ENCODE measurements around the gene FER1L5.
"Not testable (repeated sequence)": the region's sequence is repeated elsewhere in the genome, so short reads cannot be mapped to it uniquely, and the experiment has no call there.

FER1L5 gene

DNA sequence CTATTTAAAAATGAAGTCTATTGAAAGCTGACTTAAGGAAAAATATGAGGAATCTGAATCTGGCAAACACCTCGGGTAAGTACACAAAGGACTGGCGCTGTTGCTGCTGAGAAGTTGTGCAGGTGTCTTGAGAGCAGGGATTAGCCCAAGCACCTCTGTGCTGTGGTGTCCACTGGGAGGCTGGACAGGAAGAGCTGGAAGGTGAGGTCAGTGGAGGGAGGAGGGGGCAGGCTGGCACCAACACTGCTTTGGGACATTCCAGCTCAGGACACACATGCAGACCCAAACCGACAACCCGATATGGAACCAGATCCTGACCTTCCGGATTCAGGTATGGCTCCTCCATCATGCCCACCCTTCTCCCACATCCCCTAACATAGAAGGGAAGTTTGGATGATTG lies 20.6 kb downstream of the FER1L5 start:
- no peaks in the 10 kb centered on the region for H3K9me3 ChIP-seq (ENCODE audit: low read length)
- no peaks in the 10 kb centered on the region for H3K4me1 ChIP-seq (ENCODE audit: insufficient read depth, low read length)
- no peak overlapping the region for H3K9ac ChIP-seq (ENCODE audit: low read length)
- H3K4me3 ChIP-seq (ENCODE audit: low read depth in 1 of 2, low read length in 2 of 2) = no peak overlapping the region
- no peak overlapping the region for H3K27ac ChIP-seq (ENCODE audit: low read depth, low read length)
- H3K36me3 ChIP-seq (ENCODE audit: insufficient read depth, low read length) = no peaks in the 10 kb centered on the region
- no peaks in the 10 kb centered on the region for H3K27me3 ChIP-seq (ENCODE audit: control insufficient read depth in 1 of 2, insufficient read depth in 2 of 2, low read length in 2 of 2)

DNA sequence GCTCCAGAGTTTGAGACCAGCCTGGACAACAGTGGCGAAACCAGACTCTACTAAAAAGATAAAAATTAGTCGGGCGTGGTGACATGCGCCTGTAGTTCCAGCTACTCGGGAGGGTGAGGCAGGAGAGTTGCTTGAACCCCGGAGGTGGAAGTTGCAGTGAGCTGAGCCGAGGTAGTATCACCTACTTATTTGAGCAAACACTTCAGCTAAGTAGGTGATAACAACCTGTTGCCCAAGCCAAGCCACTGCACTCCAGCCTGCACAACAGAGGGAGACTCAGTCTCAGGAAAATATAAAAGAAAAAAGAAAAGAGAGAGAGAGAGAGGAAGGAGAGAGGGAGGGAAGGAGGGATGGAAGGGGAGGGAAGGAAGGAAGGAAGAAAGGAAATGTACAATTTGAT lies 21.3 kb downstream of the FER1L5 start:
- H3K9ac ChIP-seq (ENCODE audit: low read length) = no peak overlapping the region
- H3K27ac ChIP-seq (ENCODE audit: low read depth, low read length) = no peak overlapping the region

DNA sequence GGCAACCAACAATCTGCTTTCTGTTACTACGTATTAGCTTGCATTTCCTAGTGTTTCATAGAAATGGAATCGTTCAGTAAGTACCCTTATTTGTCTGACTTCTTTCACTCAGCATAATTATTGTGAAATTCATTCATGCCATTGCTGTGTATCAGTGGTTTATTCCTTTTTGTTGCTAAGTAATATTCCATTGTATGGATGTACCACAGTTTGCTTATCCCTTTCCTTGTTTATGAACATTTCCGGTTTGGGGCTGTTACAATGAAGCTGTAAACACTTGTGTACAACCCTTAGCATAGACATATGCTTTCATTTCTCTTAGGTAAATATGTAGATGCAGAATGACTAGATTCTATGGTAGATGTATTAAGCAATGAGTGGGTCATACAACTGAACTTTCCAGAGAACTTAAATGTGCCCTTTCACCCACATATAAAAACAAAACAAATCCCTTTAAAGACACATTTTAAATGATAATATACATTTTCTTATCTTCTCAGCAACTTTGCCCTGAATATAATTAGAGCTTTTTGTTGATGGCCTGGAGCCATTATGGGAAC lies 21.9 kb downstream of the FER1L5 start:
- Histone ChIP-seq H3K4me1 (ENCODE audit: insufficient read depth, low read length) (no peaks in the 10 kb centered on the region), H3K27me3 (ENCODE audit: control insufficient read depth in 1 of 2, insufficient read depth in 2 of 2, low read length in 2 of 2) (no peaks in the 10 kb centered on the region), H3K36me3 (ENCODE audit: insufficient read depth, low read length) (no peaks in the 10 kb centered on the region), H3K4me3 (ENCODE audit: low read depth in 1 of 2, low read length in 2 of 2) (no peak overlapping the region), H3K27ac (ENCODE audit: low read depth, low read length) (no peak overlapping the region), H3K9me3 (ENCODE audit: low read length) (no peaks in the 10 kb centered on the region), H3K9ac (ENCODE audit: low read length) (no peak overlapping the region)

More for the DNA sequence above, 21.3 kb downstream of the FER1L5 start:
- Histone ChIP-seq H3K4me1 (ENCODE audit: insufficient read depth, low read length) (no peaks in the 10 kb centered on the region), H3K4me3 (ENCODE audit: low read depth in 1 of 2, low read length in 2 of 2) (no peak overlapping the region), H3K9me3 (ENCODE audit: low read length) (no peaks in the 10 kb centered on the region), H3K27me3 (ENCODE audit: control insufficient read depth in 1 of 2, insufficient read depth in 2 of 2, low read length in 2 of 2) (no peaks in the 10 kb centered on the region), H3K36me3 (ENCODE audit: insufficient read depth, low read length) (no peaks in the 10 kb centered on the region)

DNA sequence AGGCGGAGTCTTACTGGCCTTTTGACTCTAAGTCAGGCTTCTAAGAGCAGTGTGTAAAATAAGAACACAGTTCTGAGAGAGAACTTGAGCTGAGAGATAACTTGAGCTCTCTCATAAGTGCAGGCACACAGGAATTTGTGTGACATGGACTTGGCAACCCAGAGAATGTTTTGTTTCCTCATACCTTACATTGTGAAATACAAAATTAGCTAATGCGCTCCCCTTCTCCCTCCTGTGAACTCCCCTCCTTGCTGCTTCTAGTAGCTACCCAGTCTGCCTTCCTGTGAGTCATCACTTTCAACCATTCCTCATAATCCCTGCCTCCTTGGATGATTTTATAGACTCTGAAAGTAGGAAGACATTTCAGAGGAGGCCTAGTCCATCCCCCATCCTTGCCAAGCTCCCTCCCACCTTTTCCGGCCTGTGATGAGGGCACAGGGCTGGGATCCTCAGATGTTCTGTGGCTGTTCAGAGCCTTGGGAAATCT lies 22.6 kb downstream of the FER1L5 start:
- Histone ChIP-seq H3K4me3 (ENCODE audit: low read depth in 1 of 2, low read length in 2 of 2) (no peak overlapping the region), H3K27ac (ENCODE audit: low read depth, low read length) (no peak overlapping the region), H3K4me1 (ENCODE audit: insufficient read depth, low read length) (no peaks in the 10 kb centered on the region), H3K36me3 (ENCODE audit: insufficient read depth, low read length) (no peaks in the 10 kb centered on the region), H3K27me3 (ENCODE audit: control insufficient read depth in 1 of 2, insufficient read depth in 2 of 2, low read length in 2 of 2) (no peaks in the 10 kb centered on the region), H3K9ac (ENCODE audit: low read length) (no peak overlapping the region), H3K9me3 (ENCODE audit: low read length) (no peaks in the 10 kb centered on the region)

DNA sequence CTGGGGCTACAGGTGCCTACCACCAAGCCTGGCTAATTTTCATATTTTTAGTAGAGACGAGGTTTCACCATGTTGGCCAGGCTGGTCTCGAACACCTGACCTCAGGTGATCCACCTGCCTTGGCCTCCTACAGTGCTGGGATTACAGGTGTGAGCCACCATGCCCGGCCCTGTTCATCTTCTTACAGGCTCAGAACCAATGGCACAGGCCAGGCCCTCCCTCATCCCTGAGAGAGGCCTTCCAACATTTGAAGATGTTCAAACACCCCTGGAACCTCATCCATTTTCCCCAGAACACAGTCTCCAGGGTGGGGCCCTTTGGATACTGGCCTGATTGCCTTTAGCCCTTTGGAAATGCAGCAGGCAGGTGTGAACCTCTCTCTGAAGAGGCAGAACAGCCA lies 23.2 kb downstream of the FER1L5 start:
- not testable (repeated sequence) for H3K4me3 ChIP-seq (ENCODE audit: low read depth in 1 of 2, low read length in 2 of 2); H3K27ac ChIP-seq (ENCODE audit: low read depth, low read length); H3K27me3 ChIP-seq (ENCODE audit: control insufficient read depth in 1 of 2, insufficient read depth in 2 of 2, low read length in 2 of 2)

DNA sequence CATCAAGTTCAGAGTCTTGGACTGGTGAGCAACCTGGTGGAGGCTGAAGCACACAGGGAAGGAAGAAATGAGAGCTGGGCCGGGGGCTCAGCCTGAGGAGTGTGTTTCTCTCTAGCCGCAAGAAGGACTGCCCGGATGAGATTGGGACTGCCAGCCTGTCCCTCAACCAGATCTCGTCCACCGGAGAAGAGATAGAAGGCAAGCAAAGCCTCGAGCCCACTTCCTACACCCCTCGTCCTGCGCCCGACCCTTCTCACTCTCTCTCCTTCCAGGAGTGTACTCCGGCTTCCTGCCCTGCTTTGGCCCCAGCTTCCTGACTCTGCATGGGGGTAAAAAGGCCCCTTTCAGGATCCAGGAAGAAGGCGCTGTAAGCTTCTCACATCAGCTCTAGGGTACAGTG lies 26.2 kb downstream of the FER1L5 start:
- H3K4me3 ChIP-seq (ENCODE audit: low read depth in 1 of 2, low read length in 2 of 2) = no peak overlapping the region
- H3K9ac ChIP-seq (ENCODE audit: low read length) = no peak overlapping the region
- no peak overlapping the region for H3K27ac ChIP-seq (ENCODE audit: low read depth, low read length)
- H3K36me3 ChIP-seq (ENCODE audit: insufficient read depth, low read length) = no peaks in the 10 kb centered on the region
- H3K27me3 ChIP-seq (ENCODE audit: control insufficient read depth in 1 of 2, insufficient read depth in 2 of 2, low read length in 2 of 2) = no peaks in the 10 kb centered on the region
- no peaks in the 10 kb centered on the region for H3K4me1 ChIP-seq (ENCODE audit: insufficient read depth, low read length)
- H3K9me3 ChIP-seq (ENCODE audit: low read length) = no peaks in the 10 kb centered on the region

More for the DNA sequence above, 23.2 kb downstream of the FER1L5 start:
- not testable (repeated sequence) for H3K9me3 ChIP-seq (ENCODE audit: low read length); H3K36me3 ChIP-seq (ENCODE audit: insufficient read depth, low read length); H3K9ac ChIP-seq (ENCODE audit: low read length); H3K4me1 ChIP-seq (ENCODE audit: insufficient read depth, low read length)

DNA sequence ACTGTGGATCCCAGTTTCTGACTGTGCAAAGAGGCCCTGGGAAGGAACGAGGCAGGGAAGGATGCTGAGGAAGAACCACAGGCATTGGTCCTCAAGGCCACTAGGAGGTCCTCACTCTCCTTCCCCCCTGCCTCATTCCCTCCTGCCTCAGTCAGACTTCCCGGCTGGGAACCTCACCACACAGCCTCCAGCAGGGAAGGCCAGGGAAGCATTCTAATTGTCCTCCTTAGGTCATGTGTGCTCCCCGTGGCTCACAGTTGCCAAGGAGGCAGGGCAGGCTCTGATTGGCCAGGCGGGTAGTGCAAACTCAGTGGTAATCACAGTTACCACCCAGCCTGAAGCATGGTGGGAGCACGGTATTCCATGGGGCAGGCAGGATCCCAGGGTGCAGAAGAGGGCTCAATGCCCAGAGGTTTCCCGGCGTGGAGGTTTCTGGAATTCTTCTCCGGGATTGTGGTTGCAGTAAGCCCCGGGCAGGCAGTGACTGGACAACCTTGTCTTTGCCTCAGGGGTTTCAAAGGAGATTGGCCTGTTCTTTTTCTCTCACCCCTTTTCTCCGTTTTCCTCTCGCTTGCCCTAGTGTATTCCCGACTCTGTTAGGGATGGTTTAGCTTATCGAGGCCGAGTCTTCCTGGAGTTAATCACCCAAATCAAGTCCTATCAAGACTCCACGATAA lies 27.1 kb downstream of the FER1L5 start:
- H3K36me3 ChIP-seq (ENCODE audit: insufficient read depth, low read length) = no peaks in the 10 kb centered on the region
- no peaks in the 10 kb centered on the region for H3K4me1 ChIP-seq (ENCODE audit: insufficient read depth, low read length)
- no peaks in the 10 kb centered on the region for H3K9me3 ChIP-seq (ENCODE audit: low read length)
- no peaks in the 10 kb centered on the region for H3K27me3 ChIP-seq (ENCODE audit: control insufficient read depth in 1 of 2, insufficient read depth in 2 of 2, low read length in 2 of 2)
- H3K27ac ChIP-seq (ENCODE audit: low read depth, low read length) = no peak overlapping the region
- no peak overlapping the region for H3K9ac ChIP-seq (ENCODE audit: low read length)
- H3K4me3 ChIP-seq (ENCODE audit: low read depth in 1 of 2, low read length in 2 of 2) = no peak overlapping the region

DNA sequence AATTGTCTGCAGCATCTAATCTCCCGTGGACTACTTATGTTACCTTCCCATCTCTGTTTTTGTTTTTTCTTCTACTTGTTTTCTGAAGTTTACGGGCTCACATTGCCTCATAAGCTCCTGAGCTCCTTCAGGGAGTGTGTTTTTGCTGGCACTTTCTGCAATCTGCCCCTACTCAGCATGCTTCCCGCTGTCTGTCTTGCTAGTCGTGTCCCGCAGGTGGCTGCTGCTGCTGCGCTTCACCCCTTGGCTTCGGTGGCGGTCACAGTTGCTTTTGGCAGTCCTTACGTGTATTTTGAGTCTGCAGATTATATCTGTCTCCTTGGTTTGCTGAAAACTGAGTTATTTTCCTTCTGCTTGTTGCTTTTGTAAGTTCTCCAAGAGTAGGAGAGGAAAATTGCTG lies 37.3 kb downstream of the FER1L5 start:
- no peaks in the 10 kb centered on the region for H3K9me3 ChIP-seq (ENCODE audit: low read length)
- H3K27me3 ChIP-seq (ENCODE audit: control insufficient read depth in 1 of 2, insufficient read depth in 2 of 2, low read length in 2 of 2) = no peaks in the 10 kb centered on the region
- H3K27ac ChIP-seq (ENCODE audit: low read depth, low read length) = no peak overlapping the region
- no peak overlapping the region for H3K9ac ChIP-seq (ENCODE audit: low read length)
- no peaks in the 10 kb centered on the region for H3K36me3 ChIP-seq (ENCODE audit: insufficient read depth, low read length)
- H3K4me1 ChIP-seq (ENCODE audit: insufficient read depth, low read length) = no peaks in the 10 kb centered on the region
- no peak overlapping the region for H3K4me3 ChIP-seq (ENCODE audit: low read depth in 1 of 2, low read length in 2 of 2)

DNA sequence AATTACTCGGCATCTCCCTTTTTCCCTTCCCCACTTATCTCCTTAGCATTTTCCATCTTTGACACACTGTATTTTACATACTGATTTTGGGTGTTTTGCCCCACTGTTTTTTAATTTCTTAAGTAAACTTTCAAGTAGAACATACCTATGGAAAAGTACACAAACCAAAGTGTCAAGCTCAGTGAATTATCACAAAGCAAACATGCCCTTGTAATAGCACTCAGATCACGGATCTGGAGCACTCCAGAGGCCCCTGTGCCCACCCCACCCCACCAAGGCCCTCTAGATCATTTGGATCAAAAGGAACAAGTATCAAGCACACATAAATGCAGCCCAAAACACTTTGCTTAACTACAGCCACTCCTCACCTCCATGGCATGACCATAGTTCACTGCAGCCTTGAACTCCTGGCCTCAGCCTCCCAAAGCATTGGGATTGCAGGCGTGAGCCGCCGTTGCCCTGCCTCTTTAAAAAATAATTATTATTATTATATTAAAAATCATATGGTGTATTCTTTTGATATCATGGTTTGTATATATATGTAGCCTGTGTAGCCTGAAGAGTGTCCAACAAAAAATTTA lies 38.1 kb downstream of the FER1L5 start:
- Histone ChIP-seq H3K36me3 (ENCODE audit: insufficient read depth, low read length) (no peaks in the 10 kb centered on the region), H3K27ac (ENCODE audit: low read depth, low read length) (no peak overlapping the region), H3K9me3 (ENCODE audit: low read length) (no peaks in the 10 kb centered on the region), H3K4me1 (ENCODE audit: insufficient read depth, low read length) (no peaks in the 10 kb centered on the region), H3K9ac (ENCODE audit: low read length) (no peak overlapping the region), H3K27me3 (ENCODE audit: control insufficient read depth in 1 of 2, insufficient read depth in 2 of 2, low read length in 2 of 2) (no peaks in the 10 kb centered on the region), H3K4me3 (ENCODE audit: low read depth in 1 of 2, low read length in 2 of 2) (no peak overlapping the region)

DNA sequence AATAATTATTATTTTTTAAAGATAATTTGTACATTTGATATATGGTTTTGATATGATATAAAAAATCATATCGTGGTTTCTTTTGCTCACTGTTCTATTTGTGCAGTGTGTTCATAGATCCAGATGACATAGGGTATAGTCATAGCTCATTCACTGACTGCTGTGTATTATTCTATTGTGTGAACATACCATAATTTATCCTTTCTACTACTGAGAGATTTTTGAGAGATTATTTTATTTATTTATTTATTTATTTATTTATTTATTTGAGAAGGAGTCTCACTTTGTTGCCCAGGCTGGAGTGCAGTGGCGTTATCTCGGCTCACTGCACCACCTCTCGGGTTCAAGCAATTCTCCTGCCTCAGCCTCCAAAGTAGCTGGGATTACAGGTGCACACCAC lies 39.0 kb downstream of the FER1L5 start:
- H3K4me3 ChIP-seq (ENCODE audit: low read depth in 1 of 2, low read length in 2 of 2) = no peak overlapping the region
- no peak overlapping the region for H3K9ac ChIP-seq (ENCODE audit: low read length)
- no peaks in the 10 kb centered on the region for H3K4me1 ChIP-seq (ENCODE audit: insufficient read depth, low read length)
- H3K9me3 ChIP-seq (ENCODE audit: low read length) = no peaks in the 10 kb centered on the region
- no peak overlapping the region for H3K27ac ChIP-seq (ENCODE audit: low read depth, low read length)
- H3K27me3 ChIP-seq (ENCODE audit: control insufficient read depth in 1 of 2, insufficient read depth in 2 of 2, low read length in 2 of 2) = no peaks in the 10 kb centered on the region
- no peaks in the 10 kb centered on the region for H3K36me3 ChIP-seq (ENCODE audit: insufficient read depth, low read length)

DNA sequence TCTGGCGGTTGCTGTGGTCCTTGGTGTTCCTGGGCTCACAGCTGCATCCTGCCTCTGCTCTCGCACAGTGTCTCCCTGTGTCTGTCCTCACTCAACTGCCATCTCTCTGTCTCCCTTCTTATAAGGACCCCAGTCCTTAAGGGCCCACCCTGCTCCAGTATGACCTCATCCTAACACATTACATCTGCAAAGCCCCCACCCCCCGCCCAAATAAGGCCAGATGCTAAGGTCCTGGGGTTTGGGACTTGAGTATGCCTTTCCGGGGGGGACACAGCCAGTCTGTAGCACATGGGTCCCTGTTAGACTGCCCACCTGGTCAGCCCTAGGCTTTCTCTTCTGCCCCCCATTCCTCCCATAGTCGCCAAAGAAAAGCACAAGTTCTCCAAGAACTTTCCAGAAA lies 40.7 kb downstream of the FER1L5 start:
- no peaks in the 10 kb centered on the region for H3K4me1 ChIP-seq (ENCODE audit: insufficient read depth, low read length)
- H3K9ac ChIP-seq (ENCODE audit: low read length) = no peak overlapping the region
- no peaks in the 10 kb centered on the region for H3K36me3 ChIP-seq (ENCODE audit: insufficient read depth, low read length)
- no peaks in the 10 kb centered on the region for H3K9me3 ChIP-seq (ENCODE audit: low read length)
- no peak overlapping the region for H3K4me3 ChIP-seq (ENCODE audit: low read depth in 1 of 2, low read length in 2 of 2)
- H3K27me3 ChIP-seq (ENCODE audit: control insufficient read depth in 1 of 2, insufficient read depth in 2 of 2, low read length in 2 of 2) = peaks cover 0 to 5% of the 10 kb centered on the region in 2 donors
- H3K27ac ChIP-seq (ENCODE audit: low read depth, low read length) = no peak overlapping the region
